ENCODE data around the gene PAX2.

The PAX2 gene

GRCh38 chr10:100743626-100744135 lies 1.7 kb upstream of the PAX2 start:
- H3K4me1 ChIP-seq (ENCODE audit: control insufficient read depth, insufficient read depth, low read length) = no peaks in the 10 kb centered on the region
- no peaks in the 10 kb centered on the region for H3K9me3 ChIP-seq (replicated peaks; ENCODE audit: low read length)
- no peaks in the 10 kb centered on the region for H3K36me3 ChIP-seq (ENCODE audit: insufficient read depth, low read length)
- peaks cover 94% of the 10 kb centered on the region for H3K27me3 ChIP-seq (ENCODE audit: control insufficient read depth, insufficient read depth, low read length)
- H3K4me3 ChIP-seq (ENCODE audit: low read length) = no peak overlapping the region
- H3K9ac ChIP-seq (ENCODE audit: low read depth, low read length) = no peak overlapping the region
- H3K4me2 ChIP-seq (ENCODE audit: low read length) = no peak overlapping the region

GRCh38 chr10:100744136-100744986 lies 1.0 kb upstream of the PAX2 start:
- H3K27me3 ChIP-seq (ENCODE audit: control insufficient read depth, insufficient read depth, low read length) = peaks cover 94% of the 10 kb centered on the region
- H3K9me3 ChIP-seq (replicated peaks; ENCODE audit: low read length) = no peaks in the 10 kb centered on the region
- H3K9ac ChIP-seq (ENCODE audit: low read depth, low read length) = no peak overlapping the region
- peak overlapping the region; percentile 25 for H3K4me2 ChIP-seq (ENCODE audit: low read length)
- H3K36me3 ChIP-seq (ENCODE audit: insufficient read depth, low read length) = no peaks in the 10 kb centered on the region
- H3K4me3 ChIP-seq (ENCODE audit: low read length) = no peak overlapping the region
- H3K4me1 ChIP-seq (ENCODE audit: control insufficient read depth, insufficient read depth, low read length) = no peaks in the 10 kb centered on the region

- Histone ChIP-seq H3K27me3 (ENCODE audit: control insufficient read depth, insufficient read depth, low read length) (peaks cover 94% of the 10 kb centered on the region), H3K4me1 (ENCODE audit: control insufficient read depth, insufficient read depth, low read length) (no peaks in the 10 kb centered on the region), H3K36me3 (ENCODE audit: insufficient read depth, low read length) (no peaks in the 10 kb centered on the region), H3K9ac (ENCODE audit: low read depth, low read length) (no peak overlapping the region), H3K9me3 (replicated peaks; ENCODE audit: low read length) (no peaks in the 10 kb centered on the region), H3K4me3 (ENCODE audit: low read length) (no peak overlapping the region), H3K4me2 (ENCODE audit: low read length) (peak overlapping the region; percentile 75)
Observed at GRCh38 chr10:100745882-100746783, 751 bp downstream of the PAX2 start.

- H3K4me3 ChIP-seq (ENCODE audit: low read length) = no peak overlapping the region
- no peaks in the 10 kb centered on the region for H3K4me1 ChIP-seq (ENCODE audit: control insufficient read depth, insufficient read depth, low read length)
- no peaks in the 10 kb centered on the region for H3K9me3 ChIP-seq (replicated peaks; ENCODE audit: low read length)
Observed at GRCh38 chr10:100746784-100747455, 1.5 kb downstream of the PAX2 start.

GRCh38 chr10:100747456-100748230 lies 2.3 kb downstream of the PAX2 start:
- H3K9me3 ChIP-seq (replicated peaks; ENCODE audit: low read length) = no peaks in the 10 kb centered on the region
- peaks cover 92% of the 10 kb centered on the region for H3K27me3 ChIP-seq (ENCODE audit: control insufficient read depth, insufficient read depth, low read length)
- no peak overlapping the region for H3K9ac ChIP-seq (ENCODE audit: low read depth, low read length)
- no peaks in the 10 kb centered on the region for H3K4me1 ChIP-seq (ENCODE audit: control insufficient read depth, insufficient read depth, low read length)
- H3K4me2 ChIP-seq (ENCODE audit: low read length) = no peak overlapping the region
- no peaks in the 10 kb centered on the region for H3K36me3 ChIP-seq (ENCODE audit: insufficient read depth, low read length)
- no peak overlapping the region for H3K4me3 ChIP-seq (ENCODE audit: low read length)

More at GRCh38 chr10:100746784-100747455, 1.5 kb downstream of the PAX2 start:
- no peak overlapping the region for H3K9ac ChIP-seq (ENCODE audit: low read depth, low read length)
- H3K4me2 ChIP-seq (ENCODE audit: low read length) = no peak overlapping the region
- H3K27me3 ChIP-seq (ENCODE audit: control insufficient read depth, insufficient read depth, low read length) = peaks cover 93% of the 10 kb centered on the region
- no peaks in the 10 kb centered on the region for H3K36me3 ChIP-seq (ENCODE audit: insufficient read depth, low read length)

GRCh38 chr10:100748231-100749058 lies 3.1 kb downstream of the PAX2 start:
- no peak overlapping the region for H3K4me3 ChIP-seq (ENCODE audit: low read length)
- H3K9ac ChIP-seq (ENCODE audit: low read depth, low read length) = no peak overlapping the region
- H3K27me3 ChIP-seq (ENCODE audit: control insufficient read depth, insufficient read depth, low read length) = peaks cover 92% of the 10 kb centered on the region
- H3K9me3 ChIP-seq (replicated peaks; ENCODE audit: low read length) = no peaks in the 10 kb centered on the region
- no peaks in the 10 kb centered on the region for H3K4me1 ChIP-seq (ENCODE audit: control insufficient read depth, insufficient read depth, low read length)
- H3K36me3 ChIP-seq (ENCODE audit: insufficient read depth, low read length) = no peaks in the 10 kb centered on the region
- no peak overlapping the region for H3K4me2 ChIP-seq (ENCODE audit: low read length)

- Histone ChIP-seq H3K4me3 (ENCODE audit: low read length) (no peak overlapping the region), H3K4me2 (ENCODE audit: low read length) (no peak overlapping the region), H3K27me3 (ENCODE audit: control insufficient read depth, insufficient read depth, low read length) (peaks cover 92% of the 10 kb centered on the region), H3K9me3 (replicated peaks; ENCODE audit: low read length) (no peaks in the 10 kb centered on the region), H3K4me1 (ENCODE audit: control insufficient read depth, insufficient read depth, low read length) (no peaks in the 10 kb centered on the region), H3K9ac (ENCODE audit: low read depth, low read length) (no peak overlapping the region), H3K36me3 (ENCODE audit: insufficient read depth, low read length) (no peaks in the 10 kb centered on the region)
Observed at GRCh38 chr10:100749059-100749308, 3.6 kb downstream of the PAX2 start.

GRCh38 chr10:100749309-100750217 lies 4.2 kb downstream of the PAX2 start:
- Histone ChIP-seq H3K4me3 (ENCODE audit: low read length) (no peak overlapping the region), H3K9ac (ENCODE audit: low read depth, low read length) (no peak overlapping the region), H3K36me3 (ENCODE audit: insufficient read depth, low read length) (no peaks in the 10 kb centered on the region), H3K4me1 (ENCODE audit: control insufficient read depth, insufficient read depth, low read length) (no peaks in the 10 kb centered on the region), H3K9me3 (replicated peaks; ENCODE audit: low read length) (no peaks in the 10 kb centered on the region), H3K4me2 (ENCODE audit: low read length) (no peak overlapping the region), H3K27me3 (ENCODE audit: control insufficient read depth, insufficient read depth, low read length) (peaks cover 92% of the 10 kb centered on the region)

- Histone ChIP-seq H3K4me2 (ENCODE audit: low read length) (no peak overlapping the region), H3K4me1 (ENCODE audit: control insufficient read depth, insufficient read depth, low read length) (no peaks in the 10 kb centered on the region), H3K9ac (ENCODE audit: low read depth, low read length) (no peak overlapping the region), H3K36me3 (ENCODE audit: insufficient read depth, low read length) (no peaks in the 10 kb centered on the region), H3K9me3 (replicated peaks; ENCODE audit: low read length) (no peaks in the 10 kb centered on the region), H3K27me3 (ENCODE audit: control insufficient read depth, insufficient read depth, low read length) (peaks cover 95% of the 10 kb centered on the region), H3K4me3 (ENCODE audit: low read length) (no peak overlapping the region)
Observed at GRCh38 chr10:100750291-100751210, 5.2 kb downstream of the PAX2 start.

Data from skeletal muscle satellite cell (primary cell).